Measurements from ENCODE around the gene RHOJ. TPM values are rescaled to one million over a fixed set of nuclear protein-coding genes. Genes with fewer than 3 reads are reported as not detected.

RHOJ gene
- total RNA-seq, 1 donor from 2014 or later = 65.8 TPM

DNA sequence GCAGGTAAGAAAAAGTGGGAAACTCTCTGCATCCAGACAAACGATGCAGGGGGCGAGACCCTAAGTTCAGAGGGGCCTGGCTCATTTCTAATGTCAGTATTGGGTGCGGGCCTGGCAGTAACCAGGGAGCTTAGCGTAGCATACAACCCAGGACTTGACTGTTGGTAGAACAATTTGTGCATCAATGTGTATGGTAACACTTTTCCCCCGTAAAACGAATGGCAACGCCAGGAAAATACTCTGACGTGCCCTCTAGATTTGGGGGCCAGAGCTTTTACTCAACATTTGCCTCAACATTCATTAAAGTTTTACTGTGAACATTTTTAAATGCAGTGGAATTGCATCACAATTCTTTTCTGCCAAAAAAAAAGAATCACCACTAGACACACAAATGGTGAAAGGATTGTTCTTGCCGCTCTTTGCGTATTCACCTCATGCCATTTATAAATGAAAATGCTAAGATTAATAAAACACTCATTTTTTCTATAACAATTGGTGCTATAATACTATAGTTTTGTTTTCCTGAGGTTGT lies 867 bp downstream of the RHOJ start:
- no peak for DNase-seq (ENCODE audit: low read depth, low spot score)

DNA sequence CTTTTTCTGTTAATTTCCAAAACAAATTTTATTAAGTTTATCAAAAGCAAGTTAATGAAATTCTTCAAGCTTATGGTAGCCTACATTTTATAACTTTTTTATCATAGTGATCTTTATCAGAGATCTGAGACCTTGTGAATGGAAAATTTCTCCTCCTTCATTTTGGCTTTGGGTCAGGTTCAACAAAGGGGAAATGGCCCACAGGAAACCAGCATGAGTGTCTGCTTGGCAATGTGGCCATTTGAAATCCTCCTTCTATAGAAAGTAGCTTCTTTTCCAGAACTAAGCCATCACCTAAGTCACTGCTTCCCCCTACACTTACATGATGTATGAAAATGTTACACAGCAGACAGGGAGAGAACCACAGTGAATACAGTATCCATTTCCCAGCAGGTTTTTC lies 1.6 kb downstream of the RHOJ start:
- DNase-seq (ENCODE audit: low read depth, low spot score) = no peak

DNA sequence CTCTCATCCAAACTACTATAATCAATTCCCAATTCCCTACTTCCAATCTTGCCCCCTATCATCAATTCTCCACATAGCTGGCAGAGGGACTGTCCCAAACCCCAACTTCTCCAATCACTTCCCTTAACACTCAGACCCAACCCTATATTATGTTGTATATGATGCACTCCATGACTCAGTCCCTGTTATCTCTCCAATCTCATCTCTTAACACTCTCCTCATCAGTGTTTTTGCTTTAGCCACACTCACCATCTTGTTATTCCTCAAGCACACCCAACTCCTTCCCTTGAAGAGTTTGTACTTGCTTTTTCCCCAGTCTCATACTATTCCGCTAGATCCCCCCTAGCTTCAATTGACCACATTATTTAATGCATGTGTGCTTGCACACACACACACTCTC lies 4.9 kb downstream of the RHOJ start:
- DNase-seq (ENCODE audit: low read depth, low spot score) = no peak

DNA sequence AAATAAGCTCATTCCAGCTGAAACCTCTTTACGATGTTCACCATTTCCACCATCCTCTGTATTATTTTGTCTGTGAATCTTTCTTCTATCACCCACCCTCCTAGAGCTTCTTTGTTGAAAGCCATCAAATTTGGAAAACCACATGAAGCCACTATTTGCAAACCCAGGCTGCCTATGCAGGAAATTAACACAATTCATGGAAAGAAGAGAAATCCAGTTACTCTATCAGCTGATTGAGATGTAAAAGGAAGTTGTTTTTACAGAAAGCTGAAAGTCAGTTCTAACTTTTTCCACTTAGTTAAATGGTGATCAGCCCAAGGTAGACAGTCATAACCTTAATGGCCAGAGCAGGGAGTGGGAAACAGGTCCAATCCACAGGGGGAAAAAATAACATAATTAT lies 6.6 kb downstream of the RHOJ start:
- no peak for DNase-seq (ENCODE audit: low read depth, low spot score)

DNA sequence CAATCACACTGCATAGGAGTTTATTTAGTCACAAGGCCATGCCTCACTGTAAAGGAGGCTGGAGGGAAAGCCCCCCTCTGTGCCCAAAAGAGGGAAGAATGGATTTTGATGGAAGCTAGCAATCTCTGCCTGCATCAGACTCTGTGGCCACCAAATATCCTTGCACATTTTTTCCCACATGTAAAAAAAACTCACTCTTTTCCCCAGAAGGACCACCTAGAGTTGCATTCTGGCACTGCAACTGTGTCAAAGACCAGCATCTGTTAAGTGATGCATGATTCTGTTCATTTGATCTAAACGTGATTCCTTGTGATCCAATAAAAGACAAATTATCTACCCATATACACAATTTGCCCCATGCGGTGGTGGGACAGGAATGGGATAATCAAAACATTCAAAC lies 8.0 kb downstream of the RHOJ start:
- DNase-seq (ENCODE audit: low read depth, low spot score) = no peak

DNA sequence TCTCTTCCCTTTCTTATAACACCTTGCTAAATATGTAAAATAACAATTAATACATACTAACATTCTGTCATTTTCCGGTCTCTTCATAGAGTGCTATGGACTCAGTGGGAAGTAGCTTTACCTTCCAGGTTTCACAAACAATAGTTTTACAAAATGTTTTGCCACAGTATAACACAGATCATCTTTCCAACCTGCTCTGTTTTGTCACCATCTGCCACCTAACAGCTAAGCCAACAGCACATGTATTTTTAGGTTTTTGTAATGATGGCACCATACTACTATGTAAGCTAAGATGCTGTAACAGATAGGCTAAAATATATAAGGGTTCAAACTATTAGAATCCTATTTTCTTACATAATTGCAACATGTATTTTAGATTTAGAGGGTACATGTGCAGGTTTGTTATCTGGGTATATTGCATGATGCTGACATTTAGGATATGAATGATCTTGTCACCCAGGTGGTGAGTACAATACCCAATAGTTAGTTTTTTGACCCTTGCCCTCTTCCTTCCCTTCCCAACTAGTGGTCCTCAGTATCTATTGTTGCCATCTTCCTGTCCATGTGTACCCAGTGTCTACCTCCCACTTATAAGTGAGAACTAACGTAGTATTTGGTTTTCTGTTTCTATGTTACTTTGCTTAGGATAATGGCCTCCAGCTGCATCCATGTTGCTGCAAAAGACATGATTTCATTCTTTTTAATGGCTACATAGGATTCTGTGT lies 8.7 kb downstream of the RHOJ start:
- no peak for DNase-seq (ENCODE audit: low read depth, low spot score)

DNA sequence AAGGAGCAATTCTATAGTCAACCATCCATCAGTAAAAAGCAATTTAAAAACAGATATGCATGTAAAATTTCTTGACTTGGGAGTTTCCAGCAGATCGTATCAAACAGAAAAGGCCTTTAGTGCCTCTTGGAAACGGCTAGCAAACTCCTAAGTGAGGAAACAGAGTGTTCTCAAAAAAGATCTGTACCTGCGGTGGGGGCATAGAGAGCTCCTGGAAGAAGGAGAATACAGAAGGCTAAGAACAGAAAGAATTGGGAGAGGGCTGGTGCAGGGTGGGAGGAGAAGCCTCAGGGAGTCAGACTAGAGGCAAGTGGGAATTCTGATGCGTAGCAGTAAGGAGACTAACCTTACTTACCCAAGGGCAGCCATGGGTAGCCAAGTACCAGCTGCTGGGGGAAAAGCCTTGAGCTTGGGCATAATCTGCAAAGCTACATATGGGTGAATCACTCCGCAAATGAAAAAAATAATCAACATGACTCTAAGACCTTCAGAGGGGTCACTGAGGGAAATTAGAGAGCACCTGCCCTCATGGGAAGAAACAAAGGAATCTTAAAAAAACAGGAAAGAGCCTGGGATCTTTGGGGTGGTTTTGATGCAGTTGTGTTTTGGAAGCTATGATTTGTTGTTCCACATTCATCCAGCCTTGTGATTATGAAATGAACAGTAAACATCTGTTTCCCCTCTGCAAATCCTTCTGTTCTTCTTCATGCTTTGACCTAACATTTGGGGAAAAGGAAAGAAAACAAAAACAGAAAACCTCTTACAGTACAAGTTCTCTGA lies 10.4 kb downstream of the RHOJ start:
- DNase-seq (ENCODE audit: low read depth, low spot score) = peak; percentile 79

DNA sequence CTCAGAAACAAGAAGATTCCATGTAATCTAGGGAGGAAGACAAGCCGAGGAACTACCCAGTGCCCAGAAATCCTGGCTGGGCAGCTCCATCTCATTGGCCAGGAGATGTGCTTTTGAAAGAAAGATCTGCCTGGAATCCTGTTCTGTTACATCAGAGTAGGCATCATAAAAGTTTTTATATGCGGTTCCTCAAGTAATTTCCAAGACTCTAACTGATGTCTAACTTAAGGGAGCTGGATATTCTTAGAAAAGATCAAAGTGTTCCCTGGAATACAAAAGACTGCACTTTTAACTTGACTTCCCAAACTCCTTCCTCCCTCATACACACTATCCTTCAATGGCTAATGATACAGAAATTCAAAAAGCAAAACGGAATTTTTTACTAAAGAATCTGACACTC lies 16.3 kb downstream of the RHOJ start:
- no peak for DNase-seq (ENCODE audit: low read depth, low spot score)

DNA sequence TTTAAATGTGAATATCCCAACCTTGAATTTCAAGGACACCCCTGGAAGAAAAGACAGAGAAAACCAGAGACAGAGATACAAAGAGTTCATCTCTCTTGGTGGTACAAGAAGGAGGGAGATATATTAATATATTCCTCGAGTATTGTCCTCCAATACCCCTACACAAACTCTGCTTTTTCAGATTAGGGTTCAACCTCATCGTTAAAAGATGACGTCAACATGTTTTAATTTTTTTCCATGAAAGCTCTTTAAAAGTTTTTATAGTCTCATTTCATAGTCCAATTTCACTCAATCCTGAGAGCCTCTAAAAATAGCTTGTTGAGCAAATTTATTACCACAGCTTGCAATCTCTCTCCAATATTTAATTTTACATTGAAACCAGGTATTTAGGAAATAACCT lies 19.4 kb downstream of the RHOJ start:
- no peak for DNase-seq (ENCODE audit: low read depth, low spot score)

DNA sequence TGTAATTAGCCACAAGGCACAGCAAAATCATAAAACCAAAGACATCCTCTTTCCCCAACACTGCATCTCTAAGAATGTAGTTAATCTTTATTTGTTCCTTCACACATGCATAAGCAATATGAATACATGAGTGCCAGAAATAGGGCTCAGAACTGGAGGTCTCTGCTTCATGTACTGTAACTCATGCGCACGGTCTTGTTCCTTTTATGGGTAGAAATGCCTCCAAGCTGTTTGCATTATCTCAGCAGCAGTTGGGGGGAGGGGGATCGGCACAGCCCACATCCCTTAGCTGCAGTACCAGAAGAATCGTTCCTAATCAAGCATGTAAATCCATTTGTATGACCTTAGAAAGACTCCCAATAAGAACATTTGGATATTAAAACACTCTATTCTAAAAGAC lies 20.0 kb downstream of the RHOJ start:
- DNase-seq (ENCODE audit: low read depth, low spot score) = no peak

DNA sequence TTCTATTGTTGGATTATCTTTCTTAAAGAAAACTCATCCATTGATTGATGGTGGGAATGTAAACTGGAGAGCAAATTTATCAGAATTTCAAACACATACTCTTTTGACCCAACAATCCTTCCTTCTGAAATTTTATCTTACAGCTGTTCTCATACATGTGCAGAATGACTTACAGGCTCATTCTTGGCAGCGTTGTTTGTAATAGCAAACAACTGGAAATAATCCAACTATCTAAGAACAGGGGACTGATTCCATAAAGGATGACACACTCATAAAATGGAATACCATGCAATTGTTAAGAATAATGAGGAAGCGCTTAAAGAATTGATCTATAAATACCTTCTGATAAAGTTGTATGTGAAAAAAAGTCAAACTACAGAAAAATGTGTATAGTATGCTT lies 24.0 kb downstream of the RHOJ start:
- DNase-seq (ENCODE audit: low read depth, low spot score) = no peak

DNA sequence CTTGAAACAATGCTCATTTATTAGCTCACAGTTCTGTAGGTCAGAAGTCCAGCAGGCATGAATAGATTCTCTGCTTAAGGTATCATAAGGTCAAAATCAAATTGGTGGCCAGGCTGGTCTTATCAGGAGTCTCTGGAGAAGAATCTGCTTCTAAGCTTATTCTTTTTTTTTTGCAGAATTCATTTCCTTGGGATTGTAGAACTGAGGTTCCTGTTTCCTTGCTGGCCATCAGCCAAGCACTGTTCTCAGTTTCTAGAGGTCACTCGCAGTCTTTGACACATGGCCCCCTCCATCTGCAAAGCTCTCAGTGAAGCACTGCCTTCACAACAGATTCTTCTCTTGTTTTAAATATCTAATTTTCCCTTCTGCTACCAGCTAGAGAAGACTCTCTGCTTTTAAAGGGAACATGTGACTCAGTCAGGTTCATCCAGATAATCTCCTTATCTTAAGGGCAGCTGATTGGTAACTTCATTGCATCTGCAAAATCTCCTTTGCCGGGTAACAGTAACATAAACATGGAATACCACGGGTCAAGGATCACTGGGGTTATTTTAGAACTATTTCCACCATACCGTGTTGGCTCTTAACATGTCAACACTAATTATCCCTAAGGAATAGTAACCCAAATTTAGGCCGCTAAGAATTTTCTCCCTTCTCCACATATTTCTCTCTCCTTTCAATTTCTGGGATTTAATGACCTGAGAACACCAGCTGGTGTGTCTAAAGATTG lies 25.3 kb downstream of the RHOJ start:
- DNase-seq (ENCODE audit: low read depth, low spot score) = peak; percentile 85

DNA sequence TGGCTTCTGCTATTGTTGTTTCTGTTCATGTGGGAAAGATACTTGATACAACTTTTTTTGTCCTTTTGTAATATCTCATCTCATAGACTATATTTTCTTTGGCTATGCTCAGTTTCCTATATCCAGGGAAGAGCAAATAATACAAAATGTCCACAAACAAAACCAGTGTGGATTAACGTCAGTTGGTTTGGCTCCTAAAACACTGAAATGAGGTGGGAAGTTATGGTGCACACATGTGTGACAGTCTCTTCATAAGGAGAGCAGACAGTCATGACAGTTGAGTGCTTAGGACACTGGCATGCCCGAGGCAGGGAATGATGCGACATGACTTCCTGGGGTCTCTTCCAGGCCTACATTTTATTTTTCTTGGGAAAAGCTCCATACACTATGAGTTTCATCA lies 27.5 kb downstream of the RHOJ start:
- no peak for DNase-seq (ENCODE audit: low read depth, low spot score)

DNA sequence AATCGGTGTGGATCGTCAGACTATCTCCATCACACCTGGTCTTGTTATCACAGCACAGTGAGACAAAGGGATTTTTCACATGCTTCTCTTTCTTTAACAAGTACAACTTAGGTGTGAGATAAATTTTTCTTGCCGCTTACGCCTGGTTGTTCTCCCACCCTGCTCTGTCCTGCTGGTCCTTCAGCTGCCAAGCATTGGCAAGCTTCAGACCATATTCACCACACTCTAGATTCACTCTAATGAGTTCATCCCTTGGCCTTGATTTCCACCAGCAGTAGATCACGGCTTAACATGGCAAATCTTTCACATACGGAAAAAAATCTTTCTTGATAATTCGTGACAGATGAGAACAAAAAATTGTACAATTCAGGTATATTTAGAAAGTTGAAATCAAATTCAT lies 33.5 kb downstream of the RHOJ start:
- no peak for DNase-seq (ENCODE audit: low read depth, low spot score)

DNA sequence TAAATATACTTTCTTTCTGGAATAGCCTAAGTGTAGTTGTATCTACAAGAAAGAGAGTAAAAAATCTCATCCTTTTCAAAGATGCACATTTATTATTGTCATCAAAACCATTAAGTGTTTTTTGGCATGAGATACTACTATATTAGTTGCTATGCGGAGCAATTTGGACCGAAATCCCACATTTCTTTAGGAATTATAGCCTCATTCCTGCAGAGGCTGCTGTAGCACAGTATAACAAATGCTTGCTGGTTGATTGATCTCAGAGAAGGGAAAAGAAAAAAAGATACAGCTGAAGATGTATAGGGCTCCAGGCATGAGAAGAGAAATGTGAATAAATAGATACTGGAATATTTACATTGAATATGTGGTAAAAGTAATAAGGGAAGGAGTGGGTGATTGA lies 36.0 kb downstream of the RHOJ start:
- no peak for DNase-seq (ENCODE audit: low read depth, low spot score)

DNA sequence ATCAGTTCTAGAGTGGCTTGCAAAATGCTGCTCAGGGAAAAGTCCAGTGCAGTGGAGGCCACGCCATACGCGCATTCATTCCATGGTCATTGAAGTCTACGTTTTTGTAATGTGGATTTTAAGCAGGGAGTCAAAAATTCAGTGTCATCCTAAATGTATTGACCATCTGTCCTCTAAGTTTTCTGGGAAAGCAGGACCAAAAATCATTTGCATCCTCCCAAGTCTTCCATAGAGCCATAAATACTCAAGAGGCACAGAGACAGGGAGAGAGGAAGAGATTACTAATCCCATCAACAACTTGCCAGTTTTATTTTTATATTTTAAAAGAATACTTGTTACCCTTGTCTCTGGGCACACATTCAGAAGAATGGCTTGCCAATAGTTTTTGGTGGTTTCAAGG lies 36.9 kb downstream of the RHOJ start:
- no peak for DNase-seq (ENCODE audit: low read depth, low spot score)

DNA sequence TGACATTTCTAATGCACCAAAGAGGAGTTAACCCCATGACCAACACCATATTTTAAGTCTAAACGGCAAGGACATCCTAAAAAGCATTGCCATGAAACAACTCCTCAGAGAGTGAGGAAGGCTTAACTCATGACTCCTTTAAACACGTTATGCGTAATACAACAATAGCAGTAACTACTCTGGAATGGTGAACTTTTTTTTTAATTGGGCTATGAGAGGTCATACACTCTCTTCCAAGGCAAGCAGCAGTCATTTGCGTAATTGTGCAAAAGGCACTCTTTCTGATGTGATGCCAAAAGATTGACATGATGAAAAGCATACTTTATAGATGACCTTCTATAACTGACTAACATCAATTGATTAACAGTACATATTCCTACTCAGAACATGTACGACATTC lies 39.4 kb downstream of the RHOJ start:
- DNase-seq (ENCODE audit: low read depth, low spot score) = no peak

DNA sequence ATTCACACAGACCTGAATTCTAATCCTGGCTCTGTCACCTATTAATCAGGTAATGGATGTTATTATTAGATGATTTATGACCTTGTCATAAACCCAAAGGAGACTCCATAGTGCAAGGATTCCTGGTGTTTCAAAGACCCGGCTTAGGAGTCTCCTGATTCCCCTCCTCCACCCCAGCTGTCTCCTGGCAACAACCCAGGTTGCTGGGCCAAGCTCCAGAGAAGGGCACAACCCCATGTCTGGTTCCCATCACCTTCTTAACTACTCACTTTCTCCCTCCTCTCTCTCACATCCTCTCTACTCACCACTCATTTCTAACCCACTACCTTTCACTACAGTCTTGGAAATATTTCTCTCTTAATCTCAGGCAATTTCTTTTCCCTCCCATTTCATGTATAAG lies 41.6 kb downstream of the RHOJ start:
- peak; percentile 43 for DNase-seq (ENCODE audit: low read depth, low spot score)

DNA sequence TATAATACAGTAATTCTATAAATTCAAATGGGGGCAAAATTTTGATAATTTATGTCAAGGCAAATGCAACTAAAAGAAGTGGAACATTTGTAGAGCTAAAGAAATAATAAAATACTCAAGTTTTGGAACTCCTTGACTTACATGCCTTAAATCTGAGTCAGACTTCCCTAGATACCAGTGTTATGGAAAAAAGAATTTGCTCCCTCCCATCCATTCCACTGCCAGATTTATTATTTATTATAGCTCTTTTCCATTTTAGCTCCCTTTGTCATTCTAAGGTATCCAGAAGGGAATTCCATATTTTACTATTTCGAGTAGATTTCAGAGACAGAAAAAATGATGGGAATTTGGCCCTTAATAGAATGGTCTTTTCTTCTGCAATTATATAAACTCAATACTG lies 44.0 kb downstream of the RHOJ start:
- DNase-seq (ENCODE audit: low read depth, low spot score) = peak; percentile 45

DNA sequence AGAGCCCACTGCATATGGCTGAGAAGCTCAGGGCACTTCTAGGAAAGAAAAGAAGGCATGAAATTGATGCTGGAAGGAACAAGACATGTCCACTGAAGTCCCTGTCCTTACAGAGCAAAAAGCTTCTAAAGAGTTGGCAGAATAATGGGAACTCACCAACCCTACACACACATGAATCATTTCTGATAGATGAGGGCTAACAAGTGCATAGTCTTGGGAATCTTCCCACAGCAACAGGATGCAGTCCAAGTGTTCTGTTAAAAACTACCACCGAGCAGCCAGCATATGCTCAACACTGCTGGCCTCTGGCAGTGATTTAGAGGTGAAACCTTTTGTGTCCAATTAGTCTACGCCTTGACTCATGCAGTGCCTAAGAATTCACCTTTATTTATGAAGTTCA lies 44.8 kb downstream of the RHOJ start:
- peak; percentile 46 for DNase-seq (ENCODE audit: low read depth, low spot score)

DNA sequence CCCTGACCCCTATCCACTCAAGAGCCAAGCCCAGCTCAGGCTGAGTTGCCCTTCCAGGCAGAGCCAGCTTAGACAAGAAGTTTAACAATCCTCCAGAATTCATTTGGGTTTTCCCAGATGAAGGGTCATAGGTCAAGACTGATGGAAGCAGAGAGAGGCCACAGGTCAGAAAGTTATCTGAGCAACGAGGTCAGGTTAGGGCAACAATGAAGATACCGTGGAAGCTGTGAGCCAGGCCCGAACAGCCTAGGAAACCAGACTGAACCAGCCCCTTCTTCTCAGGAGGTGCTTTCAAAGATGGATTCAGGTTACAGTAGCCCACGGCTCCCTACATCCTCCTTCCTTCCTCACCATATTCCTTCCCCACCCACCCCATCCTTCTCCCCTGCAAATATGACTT lies 53.1 kb downstream of the RHOJ start:
- no peak for DNase-seq (ENCODE audit: low read depth, low spot score)

DNA sequence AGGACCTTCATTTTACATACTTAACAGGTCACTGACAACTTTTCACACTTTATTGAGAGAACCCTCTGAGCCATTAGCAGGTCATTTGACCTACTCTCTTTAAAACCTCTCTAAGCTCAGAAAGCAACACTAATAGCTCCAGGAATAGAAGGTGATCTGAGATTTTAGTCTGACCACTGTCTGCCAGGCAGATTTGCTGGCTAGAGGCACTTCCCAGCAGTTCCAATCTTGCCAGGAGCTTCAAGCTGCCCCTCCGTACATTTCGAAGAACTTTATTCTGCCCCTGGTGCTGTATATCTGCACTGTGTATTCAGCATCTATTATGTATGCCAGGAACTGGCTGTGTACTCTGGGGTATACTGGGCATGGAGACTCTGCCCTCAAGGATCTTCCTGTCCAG lies 58.2 kb downstream of the RHOJ start:
- DNase-seq (ENCODE audit: low read depth, low spot score) = no peak
